T1000 (cell line): ENCODE measurements around the gene GRHL1.
"Not testable (repeated sequence)": the region's sequence is repeated elsewhere in the genome, so short reads cannot be mapped to it uniquely, and the experiment has no call there.

Experiments
- DNase-seq: peaks from one replicate; lab custom pipeline; 2025; ENCODE audit warnings: mixed read lengths; lab: John Stamatoyannopoulos, UW

Gene GRHL1

GRCh38 chr2:10026940-10027569 lies 75.6 kb downstream of the GRHL1 start:
- no peak for DNase-seq

GRCh38 chr2:10027660-10028330 lies 76.3 kb downstream of the GRHL1 start:
- DNase-seq = no peak

GRCh38 chr2:10028407-10028987 lies 77.0 kb downstream of the GRHL1 start:
- DNase-seq = no peak

- no peak for DNase-seq
Observed at GRCh38 chr2:10028988-10029874, 77.7 kb downstream of the GRHL1 start.

GRCh38 chr2:10029875-10030223 lies 78.4 kb downstream of the GRHL1 start:
- DNase-seq = no peak

DNA sequence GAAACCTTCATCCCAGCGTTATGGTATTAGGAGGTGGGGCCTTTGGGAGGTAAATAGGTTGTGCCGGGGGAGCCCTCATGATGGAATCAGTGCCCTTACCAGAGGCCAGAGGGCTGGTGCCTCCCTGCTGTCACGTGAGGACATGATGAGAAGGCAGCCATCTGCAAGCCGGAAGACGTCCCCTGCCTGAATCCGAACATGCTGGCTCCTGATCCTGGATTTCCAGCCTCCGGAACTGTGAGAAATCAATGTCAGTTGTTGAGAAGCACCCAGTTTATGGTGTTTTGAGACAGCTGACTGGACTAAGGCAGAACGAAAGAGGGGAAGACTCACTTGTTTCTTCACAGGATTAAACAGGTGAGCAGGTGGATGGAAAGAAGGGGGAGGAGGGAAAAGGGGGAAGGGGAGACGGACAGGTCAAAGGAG lies 78.8 kb downstream of the GRHL1 start:
- DNase-seq = no peak

- DNase-seq = not testable (repeated sequence)
Observed at GRCh38 chr2:10030798-10031197, 79.3 kb downstream of the GRHL1 start.

DNA sequence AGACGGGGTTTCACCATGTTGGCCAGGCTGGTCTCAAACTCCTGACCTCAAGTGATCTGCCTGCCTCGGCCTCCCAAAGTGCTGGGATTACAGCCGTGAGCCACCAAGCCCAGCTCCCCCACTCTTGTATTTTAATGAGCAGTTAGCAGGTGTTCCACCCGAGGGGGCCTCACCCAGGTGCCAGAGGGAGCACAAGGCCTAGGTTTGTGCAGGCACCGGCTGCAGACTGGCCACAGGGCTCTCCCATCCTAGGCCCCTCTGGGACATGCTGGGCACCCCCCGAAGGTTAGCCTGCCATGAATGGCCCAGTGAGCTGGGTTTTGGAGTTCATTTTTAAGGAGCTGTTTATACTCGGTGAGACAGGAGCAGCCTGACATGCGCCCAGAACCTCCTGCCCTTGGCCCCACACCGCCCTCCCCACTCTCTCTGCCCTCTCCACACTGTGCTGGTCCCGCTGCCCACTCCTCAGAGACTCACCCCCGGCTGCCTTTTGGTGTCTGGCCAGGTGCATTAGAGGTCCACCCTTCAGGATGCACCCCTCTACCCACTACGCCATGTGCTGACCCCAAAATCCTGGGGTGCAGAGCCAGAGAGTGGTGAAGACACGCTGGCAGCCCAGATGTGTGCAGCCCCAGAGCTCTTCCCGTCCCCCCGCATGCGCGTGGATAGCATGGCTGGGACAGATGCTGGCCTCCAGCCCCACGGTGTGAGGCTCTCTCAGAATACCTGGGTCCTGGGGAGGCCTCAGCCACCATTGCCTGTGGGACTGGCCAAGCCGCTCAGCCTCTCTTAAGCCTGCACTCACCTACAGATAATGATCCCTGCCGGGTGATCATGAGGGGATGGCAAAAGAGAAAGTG lies 80.6 kb downstream of the GRHL1 start:
- DNase-seq = no peak

GRCh38 chr2:10032746-10033105 lies 81.2 kb downstream of the GRHL1 start:
- no peak for DNase-seq

- no peak for DNase-seq
Observed at GRCh38 chr2:10033251-10034006, 81.9 kb downstream of the GRHL1 start.

DNA sequence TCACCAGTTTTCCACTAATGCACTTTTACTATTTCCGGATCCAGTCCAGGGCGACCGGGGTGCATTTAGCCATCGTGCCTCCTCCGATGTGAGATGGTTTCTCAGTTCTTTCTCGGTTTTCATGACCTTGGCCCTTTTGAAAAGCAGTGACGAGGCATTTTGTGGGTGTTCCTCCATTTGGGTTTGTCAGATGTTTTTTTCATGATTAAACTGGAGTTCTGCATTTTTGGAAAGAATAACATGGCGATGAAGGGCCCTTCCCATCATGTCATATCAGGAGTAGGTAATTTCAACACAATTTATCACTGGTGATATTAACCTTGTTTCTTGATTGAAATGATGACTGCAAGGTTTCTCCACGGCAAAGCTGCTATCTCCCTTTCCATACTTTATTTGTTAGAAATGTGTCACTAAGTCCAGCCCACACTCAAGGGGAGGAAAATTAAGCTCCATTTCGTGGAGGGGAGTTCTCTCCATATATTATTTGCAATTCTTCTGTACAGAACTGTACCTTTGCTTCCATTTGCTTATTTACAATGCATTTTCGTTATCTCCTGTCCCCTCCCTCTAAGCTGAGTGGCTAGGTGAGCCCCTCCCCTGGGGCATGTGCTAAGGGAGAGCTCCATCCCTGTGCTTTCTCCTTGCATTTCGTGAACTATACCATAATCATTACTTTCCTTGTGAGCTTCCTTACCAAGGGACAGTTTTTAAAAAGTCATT lies 83.0 kb downstream of the GRHL1 start:
- DNase-seq = no peak

GRCh38 chr2:10035053-10035422 lies 83.5 kb downstream of the GRHL1 start:
- no peak for DNase-seq

DNA sequence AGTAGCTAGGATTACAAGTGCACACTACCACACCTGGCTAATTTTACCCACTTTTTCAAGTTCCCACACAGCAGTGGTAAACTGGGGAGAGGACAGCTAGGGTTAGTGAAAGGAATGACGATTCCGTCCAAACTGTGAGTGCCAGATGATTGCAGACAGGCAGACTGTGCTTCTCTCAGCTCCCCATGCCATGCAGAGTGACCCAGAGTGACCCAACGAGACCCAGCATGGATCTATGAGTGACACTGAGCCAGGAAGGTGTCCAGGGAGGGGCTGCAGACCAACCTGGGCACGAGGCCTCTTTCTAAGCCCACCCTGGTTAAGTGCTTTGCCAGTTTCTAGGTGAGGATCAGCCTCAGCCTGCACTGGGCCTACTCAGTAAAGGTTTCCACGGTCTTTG lies 84.1 kb downstream of the GRHL1 start:
- no peak for DNase-seq

GRCh38 chr2:10036095-10036884 lies 84.8 kb downstream of the GRHL1 start:
- peak; percentile 89 for DNase-seq

DNA sequence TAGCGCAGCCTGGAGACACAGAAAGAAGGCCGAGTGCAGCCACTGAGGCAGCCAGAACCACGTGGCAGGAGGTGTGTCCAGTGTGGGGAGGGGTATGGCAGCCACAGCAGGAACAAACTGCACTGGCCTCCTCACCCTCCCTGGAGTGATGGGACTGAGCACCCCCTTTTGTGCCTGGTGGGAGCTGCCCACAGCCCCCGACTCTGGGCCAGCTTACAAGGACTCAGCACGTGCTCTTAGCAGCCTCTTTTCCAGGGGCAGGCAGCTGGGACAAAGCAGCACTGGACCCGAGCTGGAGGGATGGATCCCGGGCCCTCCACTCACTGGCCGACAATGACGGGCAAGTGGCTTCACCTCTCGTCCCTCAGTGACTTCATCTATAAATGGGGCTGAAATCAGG lies 86.6 kb downstream of the GRHL1 start:
- DNase-seq = no peak

DNA sequence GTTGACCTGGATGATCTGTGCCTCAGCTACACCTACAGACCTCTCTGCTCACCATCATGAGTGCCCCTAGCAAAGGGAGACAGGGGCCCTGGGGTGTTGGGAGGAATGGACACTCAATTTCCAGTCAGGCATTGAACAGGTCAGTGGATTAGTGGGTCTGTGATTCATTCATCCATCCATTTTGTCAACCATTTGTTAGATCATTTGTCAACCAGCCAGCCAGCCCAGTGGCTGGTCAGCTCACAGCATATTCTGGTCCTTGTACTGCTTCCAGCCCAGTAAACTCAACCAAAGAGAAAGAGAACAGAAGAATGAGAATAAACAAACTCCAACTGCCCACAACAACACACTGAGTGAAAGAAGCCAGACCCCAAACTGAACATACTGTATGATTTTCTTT lies 87.2 kb downstream of the GRHL1 start:
- DNase-seq = no peak

- no peak for DNase-seq
Observed at GRCh38 chr2:10039658-10040410, 88.3 kb downstream of the GRHL1 start.

GRCh38 chr2:10041711-10042110 lies 90.2 kb downstream of the GRHL1 start:
- DNase-seq = no peak
